ENCODE data around the gene RAB30. TPM values are rescaled to one million over a fixed set of nuclear protein-coding genes. Genes with fewer than 3 reads are reported as not detected.

RAB30 gene, protein sequence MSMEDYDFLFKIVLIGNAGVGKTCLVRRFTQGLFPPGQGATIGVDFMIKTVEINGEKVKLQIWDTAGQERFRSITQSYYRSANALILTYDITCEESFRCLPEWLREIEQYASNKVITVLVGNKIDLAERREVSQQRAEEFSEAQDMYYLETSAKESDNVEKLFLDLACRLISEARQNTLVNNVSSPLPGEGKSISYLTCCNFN
- total RNA-seq, result 7.6 to 10.3 TPM (median 9.9 TPM) in 3 replicates

DNA sequence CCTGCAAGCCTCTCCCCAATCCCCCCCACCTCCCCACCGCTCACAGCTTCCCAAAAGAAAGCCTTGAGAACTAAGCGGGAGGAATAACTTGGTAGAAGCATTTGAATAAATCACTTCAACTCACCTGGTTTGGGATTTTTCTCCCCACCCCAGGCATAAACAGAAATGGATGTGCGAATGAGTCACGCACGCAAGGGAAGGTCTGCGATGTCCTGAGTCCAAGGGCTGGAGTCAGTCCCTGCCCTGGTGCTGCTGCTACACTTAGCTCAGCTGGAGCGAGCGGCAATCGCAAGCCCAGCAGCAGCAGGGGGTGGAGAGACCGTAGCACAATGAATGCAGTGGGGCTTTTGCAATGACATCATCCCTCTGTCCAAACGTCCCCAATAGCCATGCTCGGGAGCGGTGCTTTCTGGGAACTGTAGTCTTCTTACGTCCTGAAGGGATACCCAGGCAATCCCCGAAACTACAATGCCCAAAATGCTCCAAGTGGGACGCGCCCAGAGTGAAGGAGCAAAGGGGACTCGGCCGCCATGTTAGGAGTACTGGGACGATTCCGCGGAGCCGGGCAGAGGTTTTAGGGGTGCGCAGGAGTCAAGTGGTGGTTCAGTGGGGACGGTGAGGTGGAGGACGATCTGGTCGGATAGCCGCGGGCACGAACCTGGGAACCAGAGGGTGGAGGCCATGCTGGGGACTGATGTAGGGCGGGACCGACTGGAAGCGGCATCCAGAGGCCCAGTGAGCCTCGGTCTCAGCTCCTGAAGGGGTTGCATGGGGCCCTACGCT is at the start of gene RAB30:
Gene RAB30 (minus strand): TSS at position 331 of the 783 bp plus-strand sequence. CDS start 74,581 bp downstream, outside the sequence.
- no peaks in the 10 kb centered on the region for H3K27me3 Mint-ChIP-seq (ENCODE audit: low read depth)
- H3K36me3 Mint-ChIP-seq, result peaks cover 7% of the 10 kb centered on the region
- peak; percentile 78 to 88 for DNase-seq (ENCODE audit: low spot score in 2 of 2, unreplicated experiment in 2 of 2)
- no peak within 1 kb of the TSS for H3K4me3 Mint-ChIP-seq
- H3K27ac Mint-ChIP-seq, result no peak within 1 kb of the TSS
- no peaks in the 10 kb centered on the region for H3K9me3 Mint-ChIP-seq
- H3K4me1 Mint-ChIP-seq, result peaks cover 20% of the 10 kb centered on the region
- TF ChIP-seq, protein P1, sequence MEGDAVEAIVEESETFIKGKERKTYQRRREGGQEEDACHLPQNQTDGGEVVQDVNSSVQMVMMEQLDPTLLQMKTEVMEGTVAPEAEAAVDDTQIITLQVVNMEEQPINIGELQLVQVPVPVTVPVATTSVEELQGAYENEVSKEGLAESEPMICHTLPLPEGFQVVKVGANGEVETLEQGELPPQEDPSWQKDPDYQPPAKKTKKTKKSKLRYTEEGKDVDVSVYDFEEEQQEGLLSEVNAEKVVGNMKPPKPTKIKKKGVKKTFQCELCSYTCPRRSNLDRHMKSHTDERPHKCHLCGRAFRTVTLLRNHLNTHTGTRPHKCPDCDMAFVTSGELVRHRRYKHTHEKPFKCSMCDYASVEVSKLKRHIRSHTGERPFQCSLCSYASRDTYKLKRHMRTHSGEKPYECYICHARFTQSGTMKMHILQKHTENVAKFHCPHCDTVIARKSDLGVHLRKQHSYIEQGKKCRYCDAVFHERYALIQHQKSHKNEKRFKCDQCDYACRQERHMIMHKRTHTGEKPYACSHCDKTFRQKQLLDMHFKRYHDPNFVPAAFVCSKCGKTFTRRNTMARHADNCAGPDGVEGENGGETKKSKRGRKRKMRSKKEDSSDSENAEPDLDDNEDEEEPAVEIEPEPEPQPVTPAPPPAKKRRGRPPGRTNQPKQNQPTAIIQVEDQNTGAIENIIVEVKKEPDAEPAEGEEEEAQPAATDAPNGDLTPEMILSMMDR (IDR thresholded peaks at IDR 0.05; ENCODE audit: unreplicated experiment), result no peak

DNA sequence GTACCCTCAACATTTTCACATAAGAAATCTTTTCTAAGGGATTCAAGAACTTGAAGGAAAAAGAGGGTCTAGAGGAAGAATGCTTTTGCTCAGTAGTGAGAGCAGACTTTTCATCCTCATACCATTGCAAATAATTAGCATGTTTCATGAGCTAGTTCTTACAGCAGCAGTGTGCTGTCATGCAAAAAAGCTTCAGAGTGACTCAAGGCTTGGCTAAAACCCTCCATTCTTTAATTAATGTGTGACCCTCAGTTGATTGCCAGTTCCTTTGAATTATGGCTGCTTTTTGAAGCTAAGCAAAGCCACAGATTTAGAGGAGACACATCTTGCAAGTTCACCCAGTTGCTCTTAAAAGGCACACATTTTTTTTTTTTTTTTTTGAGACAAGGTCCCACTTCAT is 48.6 kb upstream of the RAB30 start:
- peaks cover 1% of the 10 kb centered on the region for H3K27me3 Mint-ChIP-seq (ENCODE audit: low read depth)
- no peak overlapping the region for H3K4me3 Mint-ChIP-seq
- TF ChIP-seq, protein P1 (IDR thresholded peaks at IDR 0.05; ENCODE audit: unreplicated experiment), result no peak
- DNase-seq (ENCODE audit: low spot score in 2 of 2, unreplicated experiment in 2 of 2), result no peak
- H3K36me3 Mint-ChIP-seq, result no peaks in the 10 kb centered on the region
- peaks cover 4% of the 10 kb centered on the region for H3K4me1 Mint-ChIP-seq
- no peak overlapping the region for H3K27ac Mint-ChIP-seq
- no peaks in the 10 kb centered on the region for H3K9me3 Mint-ChIP-seq

DNA sequence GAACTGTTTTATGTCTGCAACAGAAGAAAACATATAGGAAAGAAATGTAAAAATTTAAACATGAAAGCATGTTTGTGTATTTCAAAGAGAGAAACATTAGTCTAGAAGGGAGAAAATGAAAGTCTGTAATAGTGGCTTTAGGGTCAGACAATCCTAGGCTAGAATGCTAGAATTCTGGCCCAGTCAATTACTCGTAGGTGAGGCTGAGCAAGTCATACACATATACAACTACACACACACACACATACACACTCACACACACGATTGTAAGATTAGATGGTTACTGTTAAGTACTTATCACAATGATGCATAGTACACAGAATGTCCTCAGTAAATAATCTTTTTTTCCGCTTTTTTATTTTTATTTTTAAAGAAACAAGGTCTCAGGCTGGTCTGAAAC is 47.5 kb upstream of the RAB30 start:
- H3K9me3 Mint-ChIP-seq, result no peaks in the 10 kb centered on the region
- no peak for DNase-seq (ENCODE audit: low spot score in 2 of 2, unreplicated experiment in 2 of 2)
- TF ChIP-seq, protein P1 (IDR thresholded peaks at IDR 0.05; ENCODE audit: unreplicated experiment), result no peak
- peaks cover under 1% of the 10 kb centered on the region for H3K27me3 Mint-ChIP-seq (ENCODE audit: low read depth)
- H3K4me1 Mint-ChIP-seq, result peaks cover 5% of the 10 kb centered on the region
- H3K36me3 Mint-ChIP-seq, result no peaks in the 10 kb centered on the region
- no peak overlapping the region for H3K27ac Mint-ChIP-seq
- H3K4me3 Mint-ChIP-seq, result no peak overlapping the region

- no peaks in the 10 kb centered on the region for H3K9me3 Mint-ChIP-seq
- TF ChIP-seq, protein P1 (IDR thresholded peaks at IDR 0.05; ENCODE audit: unreplicated experiment), result no peak
- no peak overlapping the region for H3K4me3 Mint-ChIP-seq
- no peak for DNase-seq (ENCODE audit: low spot score in 2 of 2, unreplicated experiment in 2 of 2)
- H3K36me3 Mint-ChIP-seq, result no peaks in the 10 kb centered on the region
- no peak overlapping the region for H3K27ac Mint-ChIP-seq
- peaks cover 5% of the 10 kb centered on the region for H3K4me1 Mint-ChIP-seq
- no peaks in the 10 kb centered on the region for H3K27me3 Mint-ChIP-seq (ENCODE audit: low read depth)
Observed at GRCh38 chr11:83118814-83119213, 47.1 kb upstream of the RAB30 start.

GRCh38 chr11:83116015-83116641 is 44.4 kb upstream of the RAB30 start:
- no peak for DNase-seq (ENCODE audit: low spot score in 2 of 2, unreplicated experiment in 2 of 2)
- no peaks in the 10 kb centered on the region for H3K9me3 Mint-ChIP-seq
- H3K27me3 Mint-ChIP-seq (ENCODE audit: low read depth), result no peaks in the 10 kb centered on the region
- no peak overlapping the region for H3K27ac Mint-ChIP-seq
- H3K4me1 Mint-ChIP-seq, result peaks cover 5% of the 10 kb centered on the region
- TF ChIP-seq, protein P1 (IDR thresholded peaks at IDR 0.05; ENCODE audit: unreplicated experiment), result no peak
- no peaks in the 10 kb centered on the region for H3K36me3 Mint-ChIP-seq
- no peak overlapping the region for H3K4me3 Mint-ChIP-seq
